Measurements from ENCODE around the gene PHTF1.

DNA sequence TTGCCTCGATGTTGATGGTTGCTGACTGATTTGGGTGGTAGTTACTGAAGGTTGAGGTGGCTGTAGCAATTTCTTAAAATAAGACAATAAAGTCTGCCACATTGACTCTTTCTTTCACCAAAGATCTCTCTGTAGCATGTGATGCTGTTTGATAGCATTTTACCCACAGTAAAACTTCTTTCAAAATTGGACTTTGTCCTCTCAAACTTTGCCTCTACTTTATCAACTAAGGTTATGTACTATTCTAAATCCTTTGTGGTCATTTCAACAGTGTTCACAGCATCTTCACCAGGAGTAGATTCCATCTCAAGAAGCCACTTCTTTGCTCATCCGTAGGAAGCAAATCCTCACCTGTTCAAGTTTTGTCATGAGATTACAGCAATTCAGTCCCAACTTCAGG is 93.2 kb downstream of the PHTF1 start:
- TF ChIP-seq EZH2 (IDR thresholded peaks at IDR 0.05; ENCODE audit: borderline replicate concordance, insufficient read depth, low read length, poor library complexity, severe bottlenecking) (no peak), MXI1 (conservative IDR thresholded peaks at IDR 0.05; ENCODE audit: poor library complexity, severe bottlenecking) (no peak)
- TF ChIP-seq, protein P1, sequence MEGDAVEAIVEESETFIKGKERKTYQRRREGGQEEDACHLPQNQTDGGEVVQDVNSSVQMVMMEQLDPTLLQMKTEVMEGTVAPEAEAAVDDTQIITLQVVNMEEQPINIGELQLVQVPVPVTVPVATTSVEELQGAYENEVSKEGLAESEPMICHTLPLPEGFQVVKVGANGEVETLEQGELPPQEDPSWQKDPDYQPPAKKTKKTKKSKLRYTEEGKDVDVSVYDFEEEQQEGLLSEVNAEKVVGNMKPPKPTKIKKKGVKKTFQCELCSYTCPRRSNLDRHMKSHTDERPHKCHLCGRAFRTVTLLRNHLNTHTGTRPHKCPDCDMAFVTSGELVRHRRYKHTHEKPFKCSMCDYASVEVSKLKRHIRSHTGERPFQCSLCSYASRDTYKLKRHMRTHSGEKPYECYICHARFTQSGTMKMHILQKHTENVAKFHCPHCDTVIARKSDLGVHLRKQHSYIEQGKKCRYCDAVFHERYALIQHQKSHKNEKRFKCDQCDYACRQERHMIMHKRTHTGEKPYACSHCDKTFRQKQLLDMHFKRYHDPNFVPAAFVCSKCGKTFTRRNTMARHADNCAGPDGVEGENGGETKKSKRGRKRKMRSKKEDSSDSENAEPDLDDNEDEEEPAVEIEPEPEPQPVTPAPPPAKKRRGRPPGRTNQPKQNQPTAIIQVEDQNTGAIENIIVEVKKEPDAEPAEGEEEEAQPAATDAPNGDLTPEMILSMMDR (IDR thresholded peaks at IDR 0.05; ENCODE audit: poor library complexity, severe bottlenecking), result no peak

Measured in neural cell (in vitro differentiated cells).